HPDE6-E6E7 (cell line): Measurements from ENCODE around the gene ST14.

Source experiments
- DNase-seq: peaks from one replicate; pipeline ENCODE4 v3.0.0; 2011; ENCODE audit warnings: missing footprints; ENCODE audit errors: extremely low spot score

Gene ST14

DNA sequence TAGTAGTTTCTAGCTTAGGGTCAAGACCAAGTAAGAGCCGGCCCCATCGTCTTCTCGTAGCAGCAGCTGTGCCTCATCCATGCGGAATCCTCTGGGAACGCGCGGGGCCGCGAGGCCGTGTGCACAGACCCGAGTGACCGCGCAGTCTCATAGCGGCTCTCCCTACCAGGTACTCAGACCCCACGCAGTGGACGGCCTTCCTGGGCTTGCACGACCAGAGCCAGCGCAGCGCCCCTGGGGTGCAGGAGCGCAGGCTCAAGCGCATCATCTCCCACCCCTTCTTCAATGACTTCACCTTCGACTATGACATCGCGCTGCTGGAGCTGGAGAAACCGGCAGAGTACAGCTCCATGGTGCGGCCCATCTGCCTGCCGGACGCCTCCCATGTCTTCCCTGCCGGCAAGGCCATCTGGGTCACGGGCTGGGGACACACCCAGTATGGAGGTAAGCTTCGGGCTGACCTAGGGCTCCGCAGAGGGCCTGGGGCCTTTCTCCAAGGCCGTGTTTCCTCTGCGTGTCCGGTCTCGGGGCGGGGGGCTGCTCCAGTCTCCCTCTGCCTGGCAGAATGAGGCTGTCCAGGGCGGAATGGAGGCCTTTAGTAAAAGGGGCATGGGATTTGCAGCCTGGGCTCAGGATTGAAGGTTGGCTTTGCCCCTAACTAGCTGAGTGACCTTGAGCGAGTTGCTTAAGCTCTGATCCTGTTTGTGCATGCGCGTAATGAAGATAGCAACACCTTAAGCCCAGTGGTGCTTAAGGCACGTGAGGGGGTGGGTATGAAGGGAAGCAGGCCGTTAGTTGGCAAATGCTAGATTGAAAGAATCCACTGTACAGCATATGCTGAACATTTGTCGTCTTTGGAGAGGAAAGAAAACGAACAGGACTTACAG lies 48.9 kb downstream of the ST14 start:
- no peak for DNase-seq

DNA sequence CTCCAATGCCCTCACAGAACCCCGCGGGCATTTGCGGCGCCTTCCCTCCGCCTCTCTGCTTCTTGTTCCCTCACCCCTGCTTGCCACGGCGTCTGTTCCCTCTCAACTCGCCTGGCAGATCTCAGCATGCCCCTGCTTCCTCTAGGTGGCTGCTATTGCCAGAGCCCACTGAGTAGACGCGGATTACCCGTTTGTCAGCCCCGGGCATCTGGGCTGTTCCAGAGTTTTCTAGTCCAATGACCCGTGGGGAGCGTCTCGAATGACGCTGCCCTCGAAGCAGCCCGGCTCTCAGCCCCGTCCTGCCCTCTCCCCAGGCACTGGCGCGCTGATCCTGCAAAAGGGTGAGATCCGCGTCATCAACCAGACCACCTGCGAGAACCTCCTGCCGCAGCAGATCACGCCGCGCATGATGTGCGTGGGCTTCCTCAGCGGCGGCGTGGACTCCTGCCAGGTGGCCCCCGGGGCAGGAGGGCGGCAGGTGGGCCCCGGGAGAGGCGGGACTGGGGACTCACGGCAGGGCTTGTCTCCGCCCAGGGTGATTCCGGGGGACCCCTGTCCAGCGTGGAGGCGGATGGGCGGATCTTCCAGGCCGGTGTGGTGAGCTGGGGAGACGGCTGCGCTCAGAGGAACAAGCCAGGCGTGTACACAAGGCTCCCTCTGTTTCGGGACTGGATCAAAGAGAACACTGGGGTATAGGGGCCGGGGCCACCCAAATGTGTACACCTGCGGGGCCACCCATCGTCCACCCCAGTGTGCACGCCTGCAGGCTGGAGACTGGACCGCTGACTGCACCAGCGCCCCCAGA lies 49.7 kb downstream of the ST14 start:
- DNase-seq, result no peak

DNA sequence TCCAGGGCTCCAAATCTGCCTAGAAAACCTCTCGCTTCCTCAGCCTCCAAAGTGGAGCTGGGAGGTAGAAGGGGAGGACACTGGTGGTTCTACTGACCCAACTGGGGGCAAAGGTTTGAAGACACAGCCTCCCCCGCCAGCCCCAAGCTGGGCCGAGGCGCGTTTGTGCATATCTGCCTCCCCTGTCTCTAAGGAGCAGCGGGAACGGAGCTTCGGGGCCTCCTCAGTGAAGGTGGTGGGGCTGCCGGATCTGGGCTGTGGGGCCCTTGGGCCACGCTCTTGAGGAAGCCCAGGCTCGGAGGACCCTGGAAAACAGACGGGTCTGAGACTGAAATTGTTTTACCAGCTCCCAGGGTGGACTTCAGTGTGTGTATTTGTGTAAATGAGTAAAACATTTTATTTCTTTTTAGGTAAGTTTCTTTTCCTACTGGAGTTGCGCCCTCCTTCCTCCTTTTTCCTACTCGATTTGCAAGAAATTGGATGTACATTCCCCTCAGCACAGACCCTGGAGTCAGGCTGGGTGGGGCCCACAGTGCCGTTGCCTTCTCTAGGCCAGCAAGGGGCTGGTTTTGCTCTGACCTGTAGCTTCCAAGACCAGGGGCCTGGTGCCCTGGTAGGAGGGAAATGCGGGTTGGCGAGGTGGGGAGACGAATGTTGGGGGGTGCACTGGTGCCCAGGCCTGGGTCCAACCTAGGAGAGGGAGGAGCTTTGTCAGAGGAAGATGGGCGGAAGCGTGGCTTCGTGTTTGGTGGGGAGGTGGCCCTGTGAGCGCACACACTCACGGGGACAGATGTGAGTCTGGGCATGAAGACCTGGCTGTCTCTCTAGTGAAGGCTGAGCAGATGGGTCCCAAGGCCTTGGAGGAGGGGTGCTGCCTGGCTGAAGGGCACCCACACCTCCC lies 50.6 kb downstream of the ST14 start:
- no peak for DNase-seq

DNA sequence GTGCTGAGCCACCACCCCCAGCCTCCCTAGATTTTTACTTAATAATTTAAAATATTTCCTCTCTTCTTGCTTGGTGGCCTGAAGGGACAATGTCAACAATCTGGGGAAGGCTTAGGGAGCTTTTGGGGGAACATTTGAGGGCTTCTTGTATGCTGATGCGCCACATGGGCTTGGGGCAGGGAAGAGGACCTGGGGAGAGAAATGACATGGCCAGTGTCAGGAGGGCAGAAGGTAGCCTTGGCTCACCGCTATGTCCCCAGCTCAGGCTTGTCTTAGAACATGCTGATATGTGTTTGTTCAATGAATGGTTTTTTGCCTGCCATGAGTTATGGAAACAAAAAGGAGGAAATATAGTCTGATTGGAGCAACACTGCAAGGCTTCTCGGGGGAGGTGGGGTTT lies 51.6 kb downstream of the ST14 start:
- DNase-seq, result no peak

DNA sequence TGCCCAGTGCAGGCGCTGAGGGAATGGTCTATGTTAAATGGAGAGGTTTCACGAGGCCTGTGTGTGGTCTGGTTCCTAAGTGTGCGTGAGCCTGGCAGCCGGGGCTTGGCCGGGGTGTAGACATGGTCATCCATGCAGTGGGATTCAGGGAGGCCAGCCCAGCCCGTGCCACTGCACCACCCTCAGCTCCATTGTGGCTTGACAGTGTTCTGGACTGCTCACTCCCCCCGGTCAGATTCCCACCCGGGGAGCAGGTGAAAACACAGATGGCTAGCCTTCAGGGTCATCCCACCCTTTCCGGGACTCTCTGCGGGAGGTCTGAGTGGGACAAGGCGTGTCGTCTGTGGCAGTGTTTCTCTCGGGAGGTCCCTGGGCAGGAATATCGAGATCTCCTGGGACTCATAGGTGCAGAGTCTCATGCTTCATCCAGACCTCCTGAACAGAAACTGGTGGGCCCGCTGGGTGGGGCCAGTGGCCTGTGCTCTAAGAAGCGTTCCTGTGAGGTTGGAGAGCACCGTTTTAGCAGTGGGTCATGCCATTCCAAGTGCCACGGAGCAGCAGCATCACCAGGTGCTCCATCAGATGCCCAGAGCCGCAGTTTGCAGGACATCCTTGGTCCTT lies 52.3 kb downstream of the ST14 start:
- DNase-seq, result no peak

DNA sequence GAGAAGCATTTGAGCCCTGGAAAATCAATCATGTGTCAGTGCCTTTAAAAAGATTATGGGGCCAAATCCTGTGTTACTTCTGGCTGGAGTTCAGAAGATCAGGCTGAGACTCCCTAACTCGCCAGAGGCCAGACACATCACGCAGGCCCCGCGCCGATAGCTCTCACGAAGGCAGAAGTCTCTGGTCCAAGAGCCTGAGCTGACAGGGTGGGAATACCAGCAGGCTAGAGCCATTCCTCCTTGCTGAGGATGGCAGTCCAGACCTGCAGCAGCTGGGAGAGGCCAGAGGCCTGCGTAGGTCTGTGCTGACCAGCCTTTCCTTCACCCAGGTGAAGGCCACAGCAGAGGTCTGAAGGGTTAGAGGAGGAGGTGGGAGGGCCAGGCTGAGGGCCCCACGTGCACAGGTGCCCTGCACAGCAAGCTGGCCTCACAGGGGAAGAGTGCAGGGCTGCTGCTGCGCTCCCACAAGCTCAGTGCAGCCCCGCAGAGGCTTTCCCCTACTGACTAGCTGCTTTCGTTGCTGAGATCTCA lies 52.9 kb downstream of the ST14 start:
- no peak for DNase-seq

DNA sequence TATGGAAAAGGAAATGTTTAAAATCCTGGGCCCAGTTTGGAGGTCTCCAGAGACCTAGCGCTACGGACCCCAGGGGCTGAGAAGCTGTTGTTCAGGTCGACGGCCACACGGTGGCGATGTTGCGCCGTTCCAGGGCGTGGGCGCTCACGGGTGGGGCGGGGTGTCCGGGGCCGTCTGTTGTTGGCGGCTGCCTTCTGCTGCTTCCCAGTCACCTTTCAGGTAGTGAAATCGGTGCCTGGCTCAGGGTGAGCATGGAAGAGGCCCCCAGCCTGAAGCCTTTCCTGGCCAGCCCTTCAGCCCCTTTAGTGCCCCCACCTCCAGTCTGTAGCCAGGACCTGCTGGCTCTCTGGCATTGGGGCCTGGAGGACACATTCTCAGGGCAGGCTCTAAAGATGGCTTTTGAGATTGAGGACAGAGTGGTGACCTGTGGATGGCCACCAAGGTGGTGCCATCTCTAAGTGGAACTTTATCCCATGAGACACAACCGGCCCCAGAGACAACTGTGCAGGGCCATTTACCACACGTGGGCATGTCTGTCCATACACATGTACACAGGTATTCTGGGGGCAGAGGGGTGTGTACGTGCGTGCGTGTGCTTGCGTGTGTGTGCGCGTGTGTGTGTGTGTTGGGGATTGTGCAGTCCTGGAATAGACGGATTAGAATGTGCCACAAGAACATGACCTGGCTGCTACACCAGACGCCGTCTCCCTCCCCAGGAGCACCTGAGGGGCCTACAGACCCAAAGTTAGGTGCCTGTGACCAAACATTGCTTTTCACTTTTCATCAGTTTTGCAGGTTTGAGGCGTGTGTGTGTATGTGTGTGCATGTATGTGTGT lies 53.8 kb downstream of the ST14 start:
- DNase-seq, result peak; percentile 67

DNA sequence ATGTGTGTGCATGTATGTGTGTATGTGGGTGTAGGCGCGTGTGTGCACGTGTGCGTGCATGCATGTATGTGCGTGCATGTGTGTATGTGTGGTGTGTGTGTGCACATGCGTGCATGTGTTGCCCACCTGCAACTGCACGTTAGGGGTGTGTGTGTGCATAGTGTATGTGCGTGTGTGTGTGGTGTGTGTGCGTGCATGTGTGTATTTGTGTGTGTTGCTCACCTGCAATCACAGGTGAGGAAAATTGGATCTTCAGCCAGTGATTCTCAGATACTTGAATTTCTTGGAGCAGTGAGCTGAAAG lies 54.3 kb downstream of the ST14 start:
- DNase-seq, result no peak

DNA sequence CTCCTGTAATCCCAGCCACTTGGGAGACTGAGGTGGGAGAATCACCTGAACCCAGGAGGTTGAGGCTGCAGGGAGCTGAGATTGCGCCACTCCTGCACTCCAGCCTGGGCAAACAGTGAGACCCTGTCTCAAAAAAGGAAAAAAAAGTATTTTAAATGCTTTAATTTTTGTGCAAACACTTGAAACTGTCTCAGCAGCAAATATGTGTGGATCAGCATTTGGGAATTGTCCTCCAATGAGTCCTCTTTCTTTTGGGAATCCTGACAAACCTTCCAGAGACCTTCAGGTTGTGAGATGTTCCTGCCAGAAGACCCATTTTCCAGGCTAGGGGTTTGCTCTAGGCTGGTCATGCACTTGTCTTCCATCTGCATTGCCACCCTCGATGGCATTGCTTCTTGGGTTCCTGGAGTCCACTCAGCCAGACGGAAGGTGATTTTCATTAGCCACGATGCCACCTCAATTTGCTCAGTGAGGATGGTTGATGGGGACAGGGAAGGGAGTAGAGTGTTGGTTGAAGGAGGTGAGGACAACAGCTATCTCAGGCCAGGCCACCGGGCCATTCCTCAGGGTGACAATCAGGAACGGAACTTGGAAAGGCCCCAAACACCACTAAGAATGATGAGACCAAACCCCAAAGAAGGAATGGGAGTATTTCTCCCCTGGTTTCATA lies 55.4 kb downstream of the ST14 start:
- no peak for DNase-seq

DNA sequence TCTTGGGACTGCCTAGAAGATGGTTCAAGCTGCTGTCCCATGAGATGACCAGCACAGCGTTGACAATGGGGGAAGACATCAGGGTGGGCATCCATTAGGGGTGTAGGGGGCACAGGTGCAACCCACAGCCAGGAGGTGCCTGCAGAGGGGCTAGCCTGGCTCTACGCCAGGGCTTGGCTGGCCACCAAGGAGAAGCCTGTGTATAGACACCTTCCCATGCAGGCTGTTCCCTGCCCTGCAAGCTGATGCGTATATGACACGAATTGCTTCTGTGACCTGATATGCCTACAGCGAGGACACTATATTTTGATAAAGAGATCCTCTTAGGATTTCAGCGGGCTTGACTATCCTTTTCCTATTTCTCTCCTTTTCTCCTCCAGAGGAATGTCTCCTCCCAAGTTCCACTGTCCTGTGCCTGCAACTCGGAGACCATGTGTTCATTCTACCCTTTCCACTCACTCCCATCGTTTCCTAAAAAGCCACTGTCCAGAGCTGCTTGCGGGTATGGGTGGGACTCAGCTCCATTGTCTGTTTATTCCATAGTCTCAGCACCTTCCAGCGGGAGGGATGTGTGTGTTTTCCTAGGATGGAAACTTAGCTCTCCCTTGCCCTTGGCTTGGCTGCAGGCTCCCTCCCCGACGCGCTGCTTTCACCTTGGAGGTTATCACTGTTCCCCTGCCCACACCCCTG lies 56.1 kb downstream of the ST14 start:
- DNase-seq, result no peak

DNA sequence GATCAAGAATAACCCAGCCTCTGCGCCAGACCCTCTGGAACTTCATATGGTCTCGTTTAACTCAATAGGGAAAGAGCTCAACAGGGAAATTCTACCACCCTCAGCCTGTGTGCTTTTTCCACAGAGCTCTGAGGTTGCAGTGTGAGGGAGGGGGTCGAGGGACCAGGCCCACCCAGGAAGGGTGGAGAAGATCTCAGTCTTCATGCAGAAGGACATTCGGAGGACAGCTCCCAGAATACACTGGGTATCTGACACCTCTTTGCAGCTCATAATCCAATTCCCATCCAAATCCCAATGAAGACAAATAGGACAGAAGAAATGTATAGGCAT lies 56.6 kb downstream of the ST14 start:
- DNase-seq, result no peak

DNA sequence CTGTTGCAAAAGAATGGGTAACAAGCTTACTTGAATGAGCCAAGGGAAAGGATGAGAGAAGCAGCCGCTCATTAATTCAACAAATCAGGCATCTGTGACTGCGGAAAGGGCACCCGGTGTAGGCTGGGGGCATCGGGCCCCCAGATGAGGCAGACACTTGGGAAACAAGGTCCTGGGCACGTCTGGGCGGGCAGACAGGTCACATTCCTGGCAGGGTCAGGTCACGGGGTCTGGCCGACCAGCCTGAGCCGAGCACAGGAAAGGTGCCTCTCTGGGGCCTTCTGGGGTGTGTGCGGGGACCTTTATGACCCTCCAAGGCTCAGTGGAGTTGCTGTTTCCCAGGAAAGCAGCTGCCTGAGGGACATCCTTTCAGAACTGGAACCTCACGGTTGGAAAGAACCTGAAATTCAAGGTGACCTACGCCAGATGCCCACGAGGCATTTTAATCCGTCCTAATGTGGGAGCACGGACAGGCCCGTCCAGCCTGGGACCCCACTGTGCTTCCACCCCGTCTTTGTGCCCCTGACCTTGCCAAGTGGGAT lies 57.1 kb downstream of the ST14 start:
- DNase-seq, result no peak

DNA sequence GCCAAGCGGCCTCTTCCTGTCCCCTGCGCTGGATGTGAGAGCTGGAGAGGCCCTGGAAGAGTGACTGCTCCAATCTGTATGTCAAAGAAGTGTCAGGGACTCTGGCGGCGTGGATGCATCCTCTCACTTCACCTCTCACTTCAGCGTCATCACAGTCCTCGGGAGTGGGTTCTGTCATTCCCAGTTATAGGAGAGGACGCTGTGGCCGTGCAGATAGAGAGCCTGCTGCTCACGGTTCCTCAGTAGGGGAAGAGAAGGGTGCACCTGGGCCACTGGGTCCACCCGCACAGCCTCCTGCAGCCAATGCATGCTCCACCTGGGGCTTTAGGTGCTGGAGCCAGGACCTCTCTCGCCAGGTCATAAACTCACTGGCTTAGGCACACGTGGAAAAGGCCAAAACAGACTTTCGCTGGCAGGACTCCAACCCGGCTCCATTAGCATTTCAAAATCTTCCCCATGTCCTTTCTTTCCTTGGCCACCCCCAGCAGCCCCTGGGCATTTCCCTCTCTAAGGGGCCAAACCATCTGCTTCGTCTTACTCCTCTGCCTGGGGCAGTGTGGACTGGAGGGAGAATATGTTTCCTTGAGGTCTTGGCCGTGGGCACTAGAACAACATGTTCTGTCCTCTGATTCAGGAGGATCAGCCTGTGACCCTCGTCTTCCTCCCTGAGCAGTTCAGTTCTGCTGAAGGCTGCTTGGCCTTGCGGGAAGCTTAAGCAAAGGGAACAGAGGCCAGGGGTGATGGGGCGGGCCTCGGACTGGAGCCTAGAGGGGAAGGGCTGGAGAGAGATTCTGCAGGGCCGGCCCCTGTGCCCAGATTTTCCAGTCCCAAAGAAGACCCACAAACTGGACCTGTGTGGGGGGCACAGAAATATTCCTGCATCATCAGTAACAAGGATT lies 57.8 kb downstream of the ST14 start:
- no peak for DNase-seq

DNA sequence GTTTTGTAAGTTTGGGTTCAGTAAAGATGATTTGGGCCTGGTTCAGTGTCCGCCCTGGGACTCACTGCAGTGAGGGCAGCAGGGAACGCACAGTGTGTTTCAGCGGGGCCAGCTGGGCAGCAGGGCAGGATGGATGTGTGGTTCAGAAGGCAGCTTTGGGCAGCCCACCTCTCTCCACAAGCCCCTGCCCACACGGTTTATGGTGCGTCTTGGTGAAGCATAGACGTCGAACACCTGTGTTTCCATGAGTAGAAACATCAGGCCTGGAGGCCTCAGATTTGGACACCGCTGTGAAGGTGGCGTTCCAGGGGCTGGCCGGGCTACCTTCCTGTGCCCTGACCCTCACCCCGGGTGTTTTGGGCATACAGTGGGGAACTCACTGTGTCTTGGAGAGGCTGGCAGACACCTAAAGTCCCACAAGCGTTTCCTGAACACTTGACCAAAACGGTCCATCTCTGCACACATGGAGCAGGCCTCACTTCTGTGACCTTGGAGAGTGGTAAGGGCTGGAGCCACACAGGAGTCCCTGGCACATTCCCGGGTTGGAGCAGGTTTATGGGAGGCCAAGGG lies 59.0 kb downstream of the ST14 start:
- no peak for DNase-seq

DNA sequence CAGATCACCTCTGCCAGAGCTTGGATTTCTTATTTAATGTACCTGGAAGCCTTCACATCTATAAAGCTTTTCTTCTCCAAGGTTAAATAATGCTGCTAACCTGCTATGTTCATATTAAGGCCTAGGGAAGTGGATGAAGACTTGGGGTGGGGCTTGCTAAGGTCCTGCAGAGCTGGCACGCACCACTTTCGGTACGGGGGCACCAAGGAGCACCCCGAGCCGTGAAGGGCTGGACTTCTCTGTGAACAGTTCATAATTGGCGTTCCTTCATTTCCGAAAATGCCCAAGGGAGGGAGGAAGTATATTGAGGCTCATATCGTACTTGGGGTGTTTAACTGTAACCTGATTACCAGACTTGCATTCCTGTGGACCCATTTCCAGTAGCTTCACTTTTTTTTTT lies 59.6 kb downstream of the ST14 start:
- no peak for DNase-seq

DNA sequence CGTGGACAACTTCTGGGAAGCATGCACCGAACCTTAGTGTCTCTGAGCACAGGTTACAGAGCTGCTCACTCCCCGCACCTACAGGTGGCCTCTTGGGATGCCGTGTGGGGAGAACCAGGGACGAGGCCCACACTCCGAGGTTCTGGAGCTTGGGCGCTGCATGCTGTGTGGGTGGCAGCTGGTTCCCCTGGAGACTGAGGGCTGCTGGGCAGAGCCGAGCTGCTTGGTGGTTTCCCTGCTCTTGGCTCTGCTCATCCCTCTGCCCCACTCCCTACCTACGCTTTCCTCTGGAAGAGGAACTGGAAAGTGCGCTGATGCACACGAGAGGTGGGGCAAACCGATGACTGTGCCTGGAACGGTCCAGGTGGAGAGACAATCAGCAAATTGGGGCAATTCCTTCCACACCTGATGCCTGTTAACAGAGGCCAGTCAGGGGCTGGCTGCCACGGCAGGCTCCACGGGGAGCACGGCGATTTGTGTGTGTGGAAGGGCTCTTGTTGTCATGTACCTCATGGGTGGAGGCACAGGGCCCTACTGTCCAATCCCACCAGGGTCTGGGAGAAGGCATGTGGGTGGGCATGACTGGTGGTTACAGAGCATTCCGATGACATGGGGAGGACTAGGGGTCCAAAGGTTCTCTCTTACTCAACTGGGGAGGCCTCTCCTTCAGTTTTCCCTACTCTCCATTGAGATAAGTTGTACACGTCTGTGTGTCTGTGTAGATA lies 60.9 kb downstream of the ST14 start:
- DNase-seq, result no peak

DNA sequence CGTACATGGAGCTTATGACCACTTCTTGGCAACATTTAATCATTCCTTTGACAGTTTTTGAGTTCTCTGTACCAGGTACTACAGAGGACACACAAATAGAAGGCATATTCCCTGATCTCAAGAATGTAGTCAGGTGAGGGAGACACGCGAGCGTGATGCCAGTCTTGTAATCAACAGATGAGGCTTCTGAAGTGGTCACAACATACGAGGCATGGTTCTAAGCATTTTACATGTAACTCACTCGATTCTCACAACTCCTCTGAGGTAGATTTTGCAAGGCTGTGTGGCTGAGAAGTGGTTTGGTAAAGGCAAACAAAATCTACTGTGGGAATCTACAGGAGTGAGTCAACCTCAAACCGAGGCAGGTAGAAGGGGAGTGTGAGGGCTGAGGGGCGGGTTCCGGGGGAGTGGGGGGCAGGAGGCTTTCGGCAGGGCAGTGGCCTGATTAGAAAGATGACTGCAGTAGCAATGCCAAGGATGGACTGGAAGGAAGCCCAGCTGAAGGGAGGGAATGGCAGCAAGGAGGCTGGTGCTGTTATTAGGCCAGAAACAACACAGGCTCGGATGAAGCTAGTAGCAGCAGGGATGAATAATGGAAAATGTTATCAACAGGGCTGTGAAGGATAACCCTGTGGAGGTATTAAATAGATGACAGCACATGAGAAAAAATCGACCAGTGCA lies 63.8 kb downstream of the ST14 start:
- no peak for DNase-seq
